H1 (cell line): Measurements from ENCODE around the gene BNC2. TPM values are rescaled to one million over a fixed set of nuclear protein-coding genes. Genes with fewer than 3 reads are reported as not detected.

Experiments
- CTCF ChIA-PET: fragments of 300-600 bp; sonication (Branson Sonifier 250); formaldehyde crosslinking; loops from one replicate; lab custom pipeline; 2021; ENCODE audit not compliant: partially characterized antibody; lab: Charles Lee
- POLR2A ChIA-PET: fragments of 300-600 bp; sonication (Branson Sonifier 250); formaldehyde crosslinking; loops from one replicate; lab custom pipeline; 2021; ENCODE audit warnings: inconsistent platforms; ENCODE audit not compliant: partially characterized antibody; lab: Charles Lee
- DNase-seq, 2 experiments: peaks; one replicate each; pipeline versions ENCODE4 v3.0.0 to v3.0.0-alpha.2; 2010 to 2022; ENCODE audit warnings: low spot score in 2 of 2, low read depth in 1 of 2, mixed read lengths in 1 of 2
- FAIRE-seq: peaks from 2 replicates; lab custom pipeline; 2011; peaks lifted over from hg19 to GRCh38; lab: Jason Lieb, UNC
- H2AFZ ChIP-seq: 2 replicates; pipeline ENCODE4 v1.8.1; 2012; ENCODE audit warnings: low read length, inconsistent platforms
- H2AK5ac ChIP-seq: 2 replicates; pipeline ENCODE4 v1.6.1; 2013; ENCODE audit warnings: low read depth, low read length
- H2BK120ac ChIP-seq: replicated peaks from 2 replicates; pipeline ENCODE3; 2013; ENCODE audit warnings: low read depth, low read length, inconsistent platforms
- H2BK12ac ChIP-seq: 2 replicates; pipeline ENCODE4 v1.6.1; 2013; ENCODE audit warnings: low read depth, low read length
- H2BK15ac ChIP-seq: 2 replicates; pipeline ENCODE4 v1.6.1; 2013; ENCODE audit warnings: low read length
- H2BK20ac ChIP-seq: 2 replicates; pipeline ENCODE4 v1.6.1; 2013; ENCODE audit warnings: low read length
- H2BK5ac ChIP-seq: 2 replicates; pipeline ENCODE4 v1.6.1; 2013; ENCODE audit warnings: low read depth, low read length
- H3K14ac ChIP-seq: 2 replicates; pipeline ENCODE4 v1.6.1; 2013; ENCODE audit warnings: inconsistent platforms; ENCODE audit not compliant: insufficient read length
- H3K18ac ChIP-seq: 2 replicates; pipeline ENCODE4 v1.6.1; 2013; ENCODE audit warnings: low read length; ENCODE audit errors: extremely low read depth
- H3K23ac ChIP-seq: 2 replicates; pipeline ENCODE4 v1.6.1; 2013; ENCODE audit warnings: inconsistent platforms; ENCODE audit not compliant: insufficient read length
- H3K23me2 ChIP-seq: 2 replicates; pipeline ENCODE4 v1.6.1; 2013; ENCODE audit warnings: low read depth, low read length
- H3K27ac ChIP-seq: 2 replicates; pipeline ENCODE4 v1.6.1; 2011; ENCODE audit warnings: low read depth, low read length, inconsistent platforms
- H3K27me3 ChIP-seq, 4 experiments: replicated peaks in 1 of 4; 1 replicate in 1 of 4; 2 replicates in 3 of 4; pipeline versions ENCODE4 v1.6.1 to v1.8.1; 2011 to 2013; ENCODE audit warnings: low read length in 3 of 4, mild to moderate bottlenecking in 3 of 4, inconsistent platforms in 2 of 4, mixed read lengths in 2 of 4, moderate library complexity in 1 of 4; ENCODE audit not compliant: control insufficient read depth in 3 of 4, insufficient read depth in 3 of 4; ENCODE audit errors: extremely low read depth in 1 of 4
- H3K36me3 ChIP-seq, 4 experiments: 2 replicates each; pipeline versions ENCODE4 v1.6.1 to v1.8.1; 2011 to 2013; ENCODE audit warnings: mild to moderate bottlenecking in 4 of 4, low read length in 3 of 4, moderate library complexity in 2 of 4, control low read depth in 1 of 4, inconsistent platforms in 1 of 4; ENCODE audit not compliant: insufficient read depth in 4 of 4, control insufficient read depth in 2 of 4
- H3K4ac ChIP-seq: replicated peaks from 2 replicates; pipeline ENCODE3; 2013; ENCODE audit warnings: low read length, low read depth, mixed read lengths, inconsistent platforms; ENCODE audit not compliant: insufficient read length
- H3K4me1 ChIP-seq, 4 experiments: replicated peaks in 1 of 4; 1 replicate in 1 of 4; 2 replicates in 3 of 4; pipeline versions ENCODE4 v1.6.1 to v1.8.1; 2011 to 2013; ENCODE audit warnings: low read length in 3 of 4, inconsistent platforms in 2 of 4, mixed read lengths in 1 of 4; ENCODE audit not compliant: insufficient read depth in 4 of 4, control insufficient read depth in 3 of 4
- H3K4me2 ChIP-seq, 2 experiments: 2 replicates each; pipeline versions ENCODE4 v1.6.1 to v1.8.1; 2011 to 2013; ENCODE audit warnings: low read depth in 2 of 2, low read length in 2 of 2, control low read depth in 1 of 2, inconsistent platforms in 1 of 2, mild to moderate bottlenecking in 1 of 2; ENCODE audit not compliant: insufficient read depth in 1 of 2
- H3K4me3 ChIP-seq, 4 experiments: fragments of 200-600, 300-600 bp in 1 of 4; sonication (generic), shearing (Covaris generic), sonication (Bioruptor Twin) in 1 of 4; 2 replicates each; pipeline versions ENCODE4 v1.5.1 to v1.8.1; 2011 to 2016; ENCODE audit warnings: low read length in 4 of 4, low read depth in 3 of 4, control low read depth in 2 of 4, inconsistent platforms in 2 of 4, mild to moderate bottlenecking in 2 of 4, mixed read lengths in 1 of 4, moderate library complexity in 1 of 4; ENCODE audit not compliant: insufficient read depth in 2 of 4; ENCODE audit errors: extremely low read depth in 1 of 4
- H3K56ac ChIP-seq: replicated peaks from 2 replicates; pipeline ENCODE3; 2013; ENCODE audit warnings: low read depth, mild to moderate bottlenecking, mixed read lengths, low read length, inconsistent platforms; ENCODE audit not compliant: insufficient read length
- H3K79me1 ChIP-seq: 2 replicates; pipeline ENCODE4 v1.6.1; 2013; ENCODE audit warnings: low read depth, low read length, control low read depth
- H3K79me2 ChIP-seq, 2 experiments: 2 replicates each; pipeline versions ENCODE4 v1.6.1 to v1.8.1; 2012 to 2013; ENCODE audit warnings: low read length in 2 of 2, mild to moderate bottlenecking in 2 of 2, inconsistent platforms in 1 of 2; ENCODE audit not compliant: insufficient read depth in 2 of 2, control insufficient read depth in 1 of 2
- H3K9ac ChIP-seq, 4 experiments: replicated peaks in 1 of 4; 1 replicate in 1 of 4; 2 replicates in 3 of 4; pipeline versions ENCODE4 v1.6.1 to v1.8.1; 2011 to 2013; ENCODE audit warnings: low read depth in 3 of 4, low read length in 3 of 4, control low read depth in 2 of 4, mild to moderate bottlenecking in 2 of 4, moderate library complexity in 2 of 4, inconsistent platforms in 1 of 4; ENCODE audit errors: extremely low read depth in 1 of 4
- H3K9me3 ChIP-seq, 2 experiments: 2 replicates each; pipeline versions ENCODE4 v1.6.1 to v1.8.1; 2012 to 2013; ENCODE audit warnings: mild to moderate bottlenecking in 2 of 2, moderate library complexity in 2 of 2, control low read depth in 1 of 2, inconsistent platforms in 1 of 2, low read depth in 1 of 2, low read length in 1 of 2, mixed read lengths in 1 of 2; ENCODE audit not compliant: insufficient read depth in 2 of 2
- H4K20me1 ChIP-seq, 2 experiments: replicated peaks in 1 of 2; 2 replicates each; pipeline versions ENCODE3 to v1.8.1; 2011 to 2013; ENCODE audit warnings: inconsistent platforms in 2 of 2, low read length in 2 of 2, mild to moderate bottlenecking in 1 of 2; ENCODE audit not compliant: insufficient read depth in 2 of 2, control insufficient read depth in 1 of 2
- H4K5ac ChIP-seq: 2 replicates; pipeline ENCODE4 v1.6.1; 2013; ENCODE audit warnings: low read length, low read depth, mixed read lengths, inconsistent platforms; ENCODE audit not compliant: insufficient read length
- H4K8ac ChIP-seq: 2 replicates; pipeline ENCODE4 v1.8.0; 2013; ENCODE audit warnings: mild to moderate bottlenecking, moderate library complexity, low read length, inconsistent platforms; ENCODE audit not compliant: insufficient read depth; ENCODE audit errors: extremely low read depth
- H4K91ac ChIP-seq: replicated peaks from 2 replicates; pipeline ENCODE3; 2013; ENCODE audit warnings: low read length, mixed read lengths, inconsistent platforms; ENCODE audit not compliant: insufficient read length
- HDAC6 ChIP-seq: IDR thresholded peaks from one replicate; pipeline ENCODE4 v1.7.1; 2012; ENCODE audit warnings: low read depth, mild to moderate bottlenecking, inconsistent platforms, low read length, moderate library complexity
- KDM4A ChIP-seq: IDR thresholded peaks from one replicate; pipeline ENCODE4 v1.7.1; 2012; ENCODE audit warnings: low read depth, mild to moderate bottlenecking, moderate library complexity, low read length, inconsistent platforms; ENCODE audit not compliant: severe bottlenecking
- KDM5A ChIP-seq: fragments of 200-600 bp; IDR thresholded peaks from 2 replicates; pipeline ENCODE4 v1.7.1; 2012; ENCODE audit warnings: mild to moderate bottlenecking, low read length, inconsistent platforms, mixed read lengths
- POLR2AphosphoS5 ChIP-seq: IDR thresholded peaks from 2 replicates; pipeline ENCODE4 v1.6.1; 2011; ENCODE audit warnings: low read depth, low read length
- RAD21 ChIP-seq, 2 experiments: IDR thresholded peaks in 1 of 2; conservative IDR thresholded peaks in 1 of 2; 2 replicates each; pipeline ENCODE4 v1.6.1; 2011; ENCODE audit warnings: low read depth in 2 of 2, low read length in 2 of 2, improper control_type of control experiment in 1 of 2, inconsistent platforms in 1 of 2, mild to moderate bottlenecking in 1 of 2, moderate library complexity in 1 of 2
- RBBP5 ChIP-seq: IDR thresholded peaks from 2 replicates; pipeline ENCODE4 v1.7.1; 2012; ENCODE audit warnings: low read depth, mild to moderate bottlenecking, inconsistent platforms, low read length, moderate library complexity, borderline replicate concordance
- YY1 ChIP-seq: IDR thresholded peaks from 2 replicates; pipeline ENCODE4 v1.6.1; 2011; ENCODE audit warnings: low read depth, mild to moderate bottlenecking, low read length
- WGBS, 2 experiments: shearing (Covaris generic) in 1 of 2; methylation state at CpG; one replicate each; pipeline versions ENCODE4 v1.1.6 to v1.1.7; 2013 to 2015; ENCODE audit warnings: low lambda C conversion rate in 2 of 2, mixed read lengths in 2 of 2, inconsistent platforms in 1 of 2, low coverage in 1 of 2, missing lambda C conversion rate in 1 of 2; ENCODE audit not compliant: insufficient replicate concordance in 2 of 2, insufficient coverage in 1 of 2, insufficient read length in 1 of 2; ENCODE audit errors: extremely low coverage in 1 of 2, missing lambda C conversion rate in 1 of 2; 5-methylcytosine and 5-hydroxymethylcytosine counted together
- polyA plus RNA-seq, 7 experiments: library from polyadenylated mRNA; depleted of rRNA in 3 of 7; stranded (reverse) in 5 of 7; unstranded in 2 of 7; fragments of >200 nt in 5 of 7; fragments of 200-250 nt in 2 of 7; gene quantifications; 1 replicate in 5 of 7; 2 replicates in 1 of 7; 4 replicates in 1 of 7; pipeline versions ENCODE4 v1.2.1 to v1.2.3, GENCODE V29; 2011 to 2013; ENCODE audit warnings: missing spikeins in 2 of 7, mixed read lengths in 2 of 7
- total RNA-seq: library from RNA; stranded (reverse); fragmentation: NEBNext Ultra II Directional; extraction: Animal tissue kit (Norgen Biotek cat#: 25700); gene quantifications from 2 replicates; pipeline ENCODE4 v1.2.1, GENCODE V29; 2021

Gene BNC2
- total and polyA plus RNA-seq, 2 of the 8 experiments (the other 6 are each of a cell fraction or from before 2014, with no cell fraction given), result 16.0 to 26.8 TPM

- no peak overlapping the region for H3K4me2 ChIP-seq
- H2BK120ac ChIP-seq, result no peak overlapping the region
- POLR2A ChIA-PET, result interaction anchor here (1.0 to 2.4 kb wide), 3 partner anchors 10 to 47 kb away, joined by 3 to 7 read pairs (median 3); no protein-coding TSS in a partner anchor
- H3K9ac ChIP-seq, result no peak overlapping the region
- H3K4me3 ChIP-seq, result no peak overlapping the region
- H2AFZ ChIP-seq, result no peak overlapping the region
- DNase-seq, result no peak
- no peaks in the 10 kb centered on the region for H4K20me1 ChIP-seq
- CTCF ChIA-PET, result interaction anchor here (0.8 to 2.5 kb wide), 5 partner anchors 15 to 188 kb away, joined by 3 to 10 read pairs (median 5); no protein-coding TSS in a partner anchor
- H3K9me3 ChIP-seq, result no peaks in the 10 kb centered on the region
- peak overlapping the region; percentile 19; the same call in 1 of the 2 replicates for H2BK20ac ChIP-seq
- H3K56ac ChIP-seq, result no peak overlapping the region
- H3K4ac ChIP-seq, result peak overlapping the region; percentile 42
- H4K91ac ChIP-seq, result peak overlapping the region; percentile 4
- peak; percentile 84 for FAIRE-seq
- no peak overlapping the region for H2AK5ac ChIP-seq
- peaks cover 10 to 26% (median 14%) of the 10 kb centered on the region in 4 experiments for H3K4me1 ChIP-seq
- WGBS, 2 experiments, result 73% methylated on average over 8 of the region's 8 CpGs; no CpG with 5 or more reads in 1 of the 2 experiments
- H2BK12ac ChIP-seq, result no peak overlapping the region
- no peaks in the 10 kb centered on the region for H3K27me3 ChIP-seq
- H3K23me2 ChIP-seq, result no peaks in the 10 kb centered on the region
- TF ChIP-seq HDAC6 (no peak), YY1 (no peak), POLR2AphosphoS5 (no peak), RAD21 (IDR thresholded peaks at IDR 0.05 in 1 of 2, conservative IDR thresholded peaks at IDR 0.05 in 1 of 2; ENCODE audit: low read depth in 2 of 2, low read length in 2 of 2) (peak; percentile 33 to 56; a peak in 2 of 4 replicates), KDM5A (no peak), KDM4A (no peak), RBBP5 (no peak)
- no peak overlapping the region; the same call in 1 of the 2 replicates for H3K27ac ChIP-seq
- H3K23ac ChIP-seq, result no peak overlapping the region
- peaks cover 0 to 46% of the 10 kb centered on the region in 2 experiments; a peak in 2 of 4 replicates for H3K79me2 ChIP-seq
- H3K18ac ChIP-seq, result no peak overlapping the region
- H2BK5ac ChIP-seq, result 0 out of 2 replicates have a peak overlapping the region, but pooled peaks have one; percentile 0
- no peaks in the 10 kb centered on the region; a peak in 1 of 8 replicates for H3K36me3 ChIP-seq
- no peak overlapping the region for H4K5ac ChIP-seq
- no peak overlapping the region for H4K8ac ChIP-seq
- H3K14ac ChIP-seq, result no peak overlapping the region
- H2BK15ac ChIP-seq, result no peak overlapping the region
- no peaks in the 10 kb centered on the region; the same call in 1 of the 2 replicates for H3K79me1 ChIP-seq
These were observed 45.7 kb downstream of the BNC2 start for GRCh38 chr9:16824545-16825330.
